Subcutaneous abdominal adipose tissue (tissue), 5 donors: ENCODE results near the gene CREB3L1.

Source experiments
- H3K27ac ChIP-seq: one replicate; pipeline ENCODE4 v1.7.0; 2013; ENCODE audit warnings: low read depth, mild to moderate bottlenecking, inconsistent platforms, low read length, moderate library complexity
- H3K27me3 ChIP-seq, 5 donors: one replicate each; pipeline ENCODE4 v1.7.0; 2013; ENCODE audit warnings: low read length in 5 of 5, inconsistent platforms in 1 of 5; ENCODE audit not compliant: control insufficient read depth in 5 of 5, insufficient read depth in 4 of 5
- H3K36me3 ChIP-seq, 5 donors: one replicate each; pipeline ENCODE4 v1.7.0; 2013; ENCODE audit warnings: low read length in 5 of 5; ENCODE audit not compliant: control insufficient read depth in 5 of 5, insufficient read depth in 5 of 5
- H3K4me1 ChIP-seq, 5 donors: one replicate each; pipeline ENCODE4 v1.7.0; 2013; ENCODE audit warnings: low read length in 5 of 5, mild to moderate bottlenecking in 3 of 5, moderate library complexity in 1 of 5; ENCODE audit not compliant: control insufficient read depth in 5 of 5, insufficient read depth in 5 of 5
- H3K4me3 ChIP-seq, 5 donors: one replicate each; pipeline ENCODE4 v1.7.0; 2013; ENCODE audit warnings: low read length in 5 of 5, low read depth in 1 of 5
- H3K9ac ChIP-seq, 5 donors: one replicate each; pipeline ENCODE4 v1.7.0; 2013; ENCODE audit warnings: low read length in 5 of 5, mild to moderate bottlenecking in 4 of 5, moderate library complexity in 3 of 5
- H3K9me3 ChIP-seq, 5 donors: one replicate each; pipeline ENCODE4 v1.7.0; 2013; ENCODE audit warnings: low read length in 5 of 5; ENCODE audit not compliant: control insufficient read depth in 5 of 5
- donor health status: healthy.
- donor health status: healthy.
- donor health status: healthy.
- donor health status: healthy.
- donor health status: healthy.

CREB3L1 gene

DNA sequence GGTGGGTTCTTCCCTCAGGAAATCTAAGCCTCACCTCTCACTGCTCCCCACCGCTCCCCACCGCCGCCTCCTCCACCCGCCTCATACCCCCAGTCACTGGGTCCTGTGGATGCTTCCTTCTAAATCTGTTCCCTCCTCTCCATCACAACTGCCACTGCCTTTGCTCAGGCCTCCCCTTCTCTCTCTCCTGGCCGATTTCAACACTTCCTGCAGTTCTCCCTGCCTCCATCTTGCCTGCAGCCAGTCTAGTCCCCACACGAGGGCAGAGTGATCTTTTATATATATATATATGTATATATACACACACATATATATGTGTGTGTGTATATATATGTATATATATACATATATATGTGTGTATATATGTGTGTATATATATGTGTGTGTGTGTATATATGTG is 27.8 kb downstream of the CREB3L1 start:
- Histone ChIP-seq H3K9me3 (no peaks in the 10 kb centered on the region), H3K4me1 (peaks cover 4 to 15% (median 9%) of the 10 kb centered on the region in 5 donors), H3K27ac (no peak overlapping the region), H3K4me3 (no peak overlapping the region), H3K36me3 (no peaks in the 10 kb centered on the region), H3K27me3 (no peaks in the 10 kb centered on the region), H3K9ac (no peak overlapping the region)

GRCh38 chr11:46306296-46306853 is 28.9 kb downstream of the CREB3L1 start:
- Histone ChIP-seq H3K9ac (no peak overlapping the region), H3K4me1 (peaks cover 4 to 15% (median 9%) of the 10 kb centered on the region in 5 donors), H3K4me3 (no peak overlapping the region), H3K36me3 (no peaks in the 10 kb centered on the region), H3K27me3 (no peaks in the 10 kb centered on the region), H3K27ac (no peak overlapping the region), H3K9me3 (no peaks in the 10 kb centered on the region)

DNA sequence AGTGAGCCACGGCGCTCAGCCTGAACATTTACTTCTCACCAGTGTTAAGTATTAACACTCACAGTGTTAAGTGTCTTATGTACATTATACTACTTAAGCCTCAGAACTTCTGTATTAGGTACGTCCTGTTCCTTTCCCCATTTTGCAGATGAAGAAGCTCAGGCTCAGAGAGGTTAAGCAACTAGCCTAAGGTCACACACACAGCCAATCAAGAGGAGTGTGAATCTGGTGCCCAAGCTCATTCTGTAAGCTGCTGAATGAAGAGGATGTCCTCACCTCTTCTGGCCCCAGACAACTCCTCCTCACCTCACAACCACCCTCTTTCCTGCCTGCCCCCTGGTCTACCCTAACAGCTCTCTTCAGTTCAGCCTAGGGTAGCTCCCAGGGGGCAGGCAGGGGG is 29.9 kb downstream of the CREB3L1 start:
- H3K9me3 ChIP-seq = no peaks in the 10 kb centered on the region
- no peak overlapping the region for H3K27ac ChIP-seq
- H3K27me3 ChIP-seq = no peaks in the 10 kb centered on the region
- H3K4me3 ChIP-seq = no peak overlapping the region
- peaks cover 4 to 15% (median 9%) of the 10 kb centered on the region in 5 donors for H3K4me1 ChIP-seq
- peaks cover 0 to 2% (median 0%) of the 10 kb centered on the region in 5 donors for H3K36me3 ChIP-seq
- no peak overlapping the region for H3K9ac ChIP-seq

DNA sequence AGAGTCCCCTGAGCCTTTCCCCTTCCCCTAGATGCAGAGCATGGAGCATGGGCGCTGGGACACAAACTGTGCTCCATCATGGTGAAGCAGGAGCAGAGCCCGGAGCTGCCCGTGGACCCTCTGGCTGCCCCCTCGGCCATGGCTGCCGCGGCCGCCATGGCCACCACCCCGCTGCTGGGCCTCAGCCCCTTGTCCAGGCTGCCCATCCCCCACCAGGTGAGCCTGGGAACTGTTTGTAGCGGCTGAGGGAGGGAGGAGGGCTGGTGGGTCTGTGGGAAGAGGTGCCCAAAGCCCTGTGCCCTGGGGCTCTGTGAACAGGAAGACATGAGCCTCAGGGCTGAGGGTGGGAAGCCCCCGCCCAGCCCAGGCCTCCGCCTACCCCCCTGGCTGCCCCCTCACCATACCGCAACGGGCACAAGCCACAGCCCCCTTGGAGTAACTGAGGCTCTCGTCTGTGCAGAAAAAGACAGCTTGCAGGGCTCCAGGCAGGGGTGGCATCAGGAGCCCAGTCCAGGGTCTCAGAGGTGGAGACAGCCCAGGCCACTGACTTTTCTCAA is 30.4 kb downstream of the CREB3L1 start:
- H3K27me3 ChIP-seq = no peaks in the 10 kb centered on the region
- H3K36me3 ChIP-seq = peaks cover 0 to 2% (median 0%) of the 10 kb centered on the region in 5 donors
- H3K27ac ChIP-seq = no peak overlapping the region
- H3K4me1 ChIP-seq = peaks cover 4 to 15% (median 9%) of the 10 kb centered on the region in 5 donors
- H3K9ac ChIP-seq = no peak overlapping the region
- H3K4me3 ChIP-seq = no peak overlapping the region
- H3K9me3 ChIP-seq = no peaks in the 10 kb centered on the region

- Histone ChIP-seq H3K4me1 (peaks cover 4 to 15% (median 9%) of the 10 kb centered on the region in 5 donors), H3K4me3 (peak overlapping the region in 1 of 5 donors; percentile 11), H3K27me3 (no peaks in the 10 kb centered on the region), H3K9ac (no peak overlapping the region), H3K27ac (no peak overlapping the region), H3K36me3 (peaks cover 0 to 2% (median 0%) of the 10 kb centered on the region in 5 donors), H3K9me3 (no peaks in the 10 kb centered on the region)
Observed at GRCh38 chr11:46308631-46309419, 31.4 kb downstream of the CREB3L1 start.

DNA sequence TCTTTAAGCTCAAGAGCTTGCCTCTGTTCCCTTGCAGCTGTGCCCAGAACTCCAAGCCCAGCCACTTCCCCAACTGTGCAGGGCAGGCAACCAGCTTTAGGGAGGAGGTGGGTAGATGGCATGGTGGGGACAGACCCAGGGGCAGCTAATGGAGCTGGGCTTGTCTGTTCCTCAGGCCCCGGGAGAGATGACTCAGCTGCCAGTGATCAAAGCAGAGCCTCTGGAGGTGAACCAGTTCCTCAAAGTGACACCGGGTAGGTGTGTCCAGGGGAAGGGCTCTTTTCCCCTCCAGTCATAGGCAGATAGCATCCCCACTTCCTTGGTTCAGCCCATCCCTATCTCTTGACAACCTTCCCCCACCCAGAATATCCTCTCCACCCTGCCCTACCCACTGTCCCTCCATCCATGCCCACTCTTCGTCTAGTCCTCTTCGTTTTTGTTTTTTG is 32.4 kb downstream of the CREB3L1 start:
- no peak overlapping the region for H3K27ac ChIP-seq
- peaks cover 0 to 2% (median 0%) of the 10 kb centered on the region in 5 donors for H3K36me3 ChIP-seq
- no peak overlapping the region for H3K4me3 ChIP-seq
- no peak overlapping the region for H3K9ac ChIP-seq
- no peaks in the 10 kb centered on the region for H3K27me3 ChIP-seq
- no peaks in the 10 kb centered on the region for H3K9me3 ChIP-seq
- H3K4me1 ChIP-seq = peaks cover 4 to 15% (median 9%) of the 10 kb centered on the region in 5 donors

- Histone ChIP-seq H3K27ac (no peak overlapping the region), H3K4me3 (no peak overlapping the region), H3K4me1 (peaks cover 0 to 28% (median 12%) of the 10 kb centered on the region in 5 donors), H3K9ac (no peak overlapping the region), H3K36me3 (peaks cover 0 to 4% (median 2%) of the 10 kb centered on the region in 5 donors), H3K27me3 (no peaks in the 10 kb centered on the region), H3K9me3 (no peaks in the 10 kb centered on the region)
Observed at GRCh38 chr11:46315033-46315738, 37.7 kb downstream of the CREB3L1 start.

DNA sequence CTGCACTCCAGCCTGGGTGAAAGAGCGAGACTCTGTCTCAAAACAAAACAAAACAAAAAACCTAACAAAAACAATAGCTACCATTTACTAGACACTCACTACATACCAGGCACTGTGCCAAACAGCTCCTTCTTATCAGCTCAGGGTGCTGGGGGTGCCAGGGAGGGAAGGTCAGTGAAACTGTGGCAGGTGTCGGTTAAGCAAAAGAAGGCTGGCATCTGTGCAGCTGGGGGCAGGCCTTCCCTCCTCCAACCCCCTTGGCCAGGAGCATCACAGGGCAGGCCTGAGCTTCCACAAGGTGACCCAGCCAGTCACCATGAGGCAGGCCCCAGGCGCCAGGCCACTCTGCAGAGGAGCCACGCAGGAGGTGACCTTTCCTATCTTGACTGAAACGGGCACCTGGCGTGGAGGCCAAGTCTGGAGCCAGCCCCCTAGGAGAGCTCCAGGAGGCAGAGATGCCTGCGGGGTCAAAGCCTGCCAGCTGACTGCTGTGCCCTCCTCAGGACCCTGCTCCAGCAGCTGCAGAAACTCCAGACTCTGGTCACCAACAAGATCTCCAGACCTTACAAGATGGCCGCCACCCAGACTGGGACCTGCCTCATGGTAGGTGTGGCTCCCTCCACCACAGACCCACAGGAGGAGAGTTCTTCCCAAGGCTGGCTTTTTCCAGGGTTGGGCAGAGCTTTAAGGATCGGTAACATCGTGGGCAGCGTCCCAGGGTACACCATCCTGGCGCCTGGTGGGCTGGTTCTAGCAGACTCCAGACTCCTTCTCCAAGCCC is 38.5 kb downstream of the CREB3L1 start:
- Histone ChIP-seq H3K27ac (no peak overlapping the region), H3K27me3 (no peaks in the 10 kb centered on the region), H3K36me3 (peaks cover 0 to 4% (median 3%) of the 10 kb centered on the region in 5 donors), H3K4me3 (no peak overlapping the region), H3K4me1 (peaks cover 0 to 28% (median 12%) of the 10 kb centered on the region in 5 donors), H3K9ac (no peak overlapping the region), H3K9me3 (no peaks in the 10 kb centered on the region)

DNA sequence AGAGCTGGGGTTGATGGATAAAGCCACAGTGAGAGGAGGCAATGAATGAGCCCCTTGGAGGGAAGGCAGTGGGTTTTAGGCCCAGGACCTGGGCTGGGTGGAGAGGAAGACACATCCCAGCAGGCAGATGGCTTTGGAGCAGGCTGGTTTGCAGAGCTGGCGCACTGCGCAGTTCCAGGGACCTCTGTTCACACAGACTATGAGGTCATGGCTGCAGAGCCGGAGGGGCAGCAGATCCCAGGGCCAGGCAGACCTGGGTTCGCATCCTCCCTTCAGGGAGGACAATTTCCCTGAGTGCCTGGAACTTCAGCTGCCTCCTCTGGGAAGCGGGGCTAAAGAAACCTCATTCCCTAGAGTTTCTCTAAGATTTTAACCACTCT is 41.6 kb downstream of the CREB3L1 start:
- H3K4me1 ChIP-seq = peaks cover 0 to 38% (median 25%) of the 10 kb centered on the region in 5 donors
- no peaks in the 10 kb centered on the region for H3K9me3 ChIP-seq
- peaks cover 0 to 3% (median 2%) of the 10 kb centered on the region in 5 donors for H3K36me3 ChIP-seq
- H3K4me3 ChIP-seq = peak overlapping the region in 1 of 5 donors; percentile 15
- H3K27ac ChIP-seq = no peak overlapping the region
- no peaks in the 10 kb centered on the region for H3K27me3 ChIP-seq
- peak overlapping the region in 1 of 5 donors; percentile 53 for H3K9ac ChIP-seq
